GM19099 (cell line): ENCODE measurements around the gene TIMM9.

Experiments
- POLR2A ChIP-seq: IDR thresholded peaks from 3 replicates; pipeline ENCODE4 v1.6.1; 2011; ENCODE audit warnings: low read depth; ENCODE audit not compliant: insufficient read length; ENCODE audit errors: extremely low read depth

The TIMM9 gene, protein sequence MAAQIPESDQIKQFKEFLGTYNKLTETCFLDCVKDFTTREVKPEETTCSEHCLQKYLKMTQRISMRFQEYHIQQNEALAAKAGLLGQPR

GRCh38 chr14:58427281-58428117 is at the start of gene TIMM9, which contains the start of gene KIAA0586:
TSS of gene TIMM9 (minus strand) at chr14:58427531. CDS start at chr14:58411945, 15,586 bp downstream.
TSS of gene KIAA0586 (plus strand) at chr14:58427719. CDS start at chr14:58428265, 546 bp downstream.
- TF ChIP-seq POLR2A = peak; percentile 85

DNA sequence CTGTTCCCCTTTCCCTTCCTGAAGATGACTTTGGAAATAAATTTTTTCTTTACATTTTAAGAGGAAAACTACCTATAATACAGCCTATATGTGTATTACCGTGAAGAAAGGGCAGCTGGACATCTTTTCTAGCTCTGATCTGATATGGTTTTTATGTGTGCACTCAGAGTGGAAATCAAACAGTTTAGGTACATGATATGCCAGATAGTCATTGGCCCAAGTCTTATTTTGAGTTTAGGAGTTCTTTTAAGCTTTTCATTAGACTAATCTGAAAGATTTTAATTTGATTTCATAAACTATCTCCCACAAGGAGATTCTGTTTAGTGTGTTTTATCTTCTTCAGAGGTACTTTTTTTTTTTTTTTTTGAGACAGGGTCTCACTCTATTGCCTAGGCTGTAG is 49.0 kb upstream of the TIMM9 start:
- TF ChIP-seq POLR2A = no peak

DNA sequence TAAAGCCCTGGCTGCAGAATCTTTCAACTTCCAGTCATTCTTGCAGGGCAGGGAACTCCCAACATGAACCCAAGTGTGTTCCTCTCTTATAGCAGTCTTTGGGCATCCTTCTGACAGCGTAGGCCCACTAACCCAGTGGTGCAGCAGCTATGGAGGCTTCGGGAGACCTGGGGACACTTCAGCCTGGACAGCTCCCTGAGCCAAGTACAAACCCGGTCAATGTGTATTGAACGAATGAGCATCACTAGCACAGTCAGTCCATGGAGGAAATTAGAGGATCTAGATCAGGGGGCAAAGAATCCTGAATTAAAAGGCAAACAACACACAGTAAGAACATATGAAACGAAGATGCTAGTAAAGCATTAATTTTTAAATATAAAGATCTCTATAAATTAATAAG is 42.0 kb upstream of the TIMM9 start:
- TF ChIP-seq POLR2A = no peak

DNA sequence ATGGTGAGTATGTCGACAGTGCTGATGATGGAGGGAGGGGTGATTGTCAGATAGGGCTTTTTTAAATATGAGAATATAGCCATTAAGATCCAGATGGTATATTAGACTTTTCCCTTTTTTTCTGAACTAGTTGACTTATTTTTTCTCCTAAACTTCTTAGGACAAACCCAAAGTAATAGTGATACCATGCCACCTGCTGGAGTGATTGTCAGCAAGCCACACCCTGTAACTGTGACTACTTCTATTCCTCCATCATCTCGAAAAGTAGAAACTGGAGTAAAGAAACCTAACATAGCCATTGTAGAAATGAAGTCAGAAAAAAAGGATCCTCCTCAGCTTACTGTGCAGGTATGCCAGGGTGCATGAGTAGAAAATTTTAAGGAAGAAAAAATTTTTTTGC is 40.2 kb upstream of the TIMM9 start:
- no peak for TF ChIP-seq POLR2A

DNA sequence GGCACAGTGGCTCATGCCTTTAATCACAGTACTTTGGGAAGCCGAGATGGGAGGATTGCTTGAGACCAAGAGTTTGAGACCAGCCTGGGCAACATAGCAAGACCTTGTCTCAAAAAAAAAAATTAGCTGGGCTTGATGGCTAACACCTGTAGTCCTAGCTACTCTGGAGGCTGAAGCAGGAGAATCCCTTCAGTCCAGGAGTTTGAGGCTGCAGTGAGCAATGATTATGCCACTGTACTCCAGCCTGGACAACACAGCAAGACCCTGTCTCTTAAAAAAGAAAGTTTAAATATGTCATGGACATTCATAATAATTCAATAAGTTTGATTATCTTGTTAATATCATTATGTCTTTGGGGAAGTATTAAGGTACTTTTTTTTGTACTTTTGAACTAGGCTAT is 39.1 kb upstream of the TIMM9 start:
- TF ChIP-seq POLR2A = no peak

- no peak for TF ChIP-seq POLR2A
Measured at GRCh38 chr14:58465421-58465820, 38.1 kb upstream of the TIMM9 start.

DNA sequence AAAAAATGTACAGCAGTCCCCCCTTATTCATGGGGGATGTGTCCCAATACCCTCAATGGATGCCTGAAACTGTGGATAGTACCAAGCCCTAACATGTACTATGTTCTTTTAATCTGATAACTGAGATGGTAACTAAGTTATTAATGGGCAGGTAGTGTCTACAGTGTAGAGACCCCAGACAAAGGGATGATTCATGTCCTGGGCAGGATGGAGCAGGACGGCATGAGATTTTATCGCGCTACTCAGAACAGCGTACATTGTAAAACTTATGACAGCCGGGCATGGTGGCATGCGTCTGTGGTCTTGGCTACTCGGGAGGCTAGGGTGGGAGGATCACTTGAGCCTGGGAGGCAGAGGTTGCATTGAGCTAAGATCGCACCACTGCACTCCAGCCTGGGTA is 37.3 kb upstream of the TIMM9 start:
- TF ChIP-seq POLR2A = no peak

DNA sequence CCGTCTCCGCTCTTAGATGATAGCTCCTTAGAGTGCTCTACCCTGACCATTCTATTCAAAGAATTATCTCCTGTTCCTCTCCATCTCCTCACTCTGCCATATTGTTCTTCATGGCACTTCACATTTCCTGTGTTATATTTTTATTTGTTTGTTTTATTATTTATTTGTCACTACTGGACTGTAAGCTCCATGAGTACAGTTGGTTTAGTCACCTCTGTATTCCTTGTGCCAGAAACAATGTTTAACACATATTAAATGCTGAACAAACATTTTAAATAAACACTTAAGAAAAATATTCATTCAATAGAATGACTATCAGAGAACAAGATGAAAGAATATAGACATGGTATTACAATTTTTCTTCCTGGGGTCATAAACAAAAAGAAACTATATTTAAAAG is 35.8 kb upstream of the TIMM9 start:
- no peak for TF ChIP-seq POLR2A

DNA sequence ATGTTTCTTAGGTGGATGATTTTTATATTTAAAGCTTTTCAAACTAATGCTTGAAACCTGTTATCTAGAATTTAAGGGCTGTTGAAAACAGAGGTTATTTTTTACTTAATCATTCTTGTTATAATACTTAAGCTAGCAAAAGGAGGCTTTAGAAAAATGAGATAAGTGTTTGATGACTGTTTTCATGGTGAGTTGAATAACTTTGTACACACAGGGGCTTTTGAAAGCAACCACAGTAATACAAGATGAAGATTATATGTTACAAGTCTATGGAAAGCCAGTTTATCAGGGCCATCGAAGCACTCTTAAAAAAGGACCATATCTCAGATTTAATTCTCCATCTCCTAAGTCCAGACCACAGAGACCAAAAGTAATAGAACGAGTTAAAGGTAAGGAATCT is 33.4 kb upstream of the TIMM9 start:
- no peak for TF ChIP-seq POLR2A

- no peak for TF ChIP-seq POLR2A
Measured at GRCh38 chr14:58455593-58456265, 28.4 kb upstream of the TIMM9 start.

DNA sequence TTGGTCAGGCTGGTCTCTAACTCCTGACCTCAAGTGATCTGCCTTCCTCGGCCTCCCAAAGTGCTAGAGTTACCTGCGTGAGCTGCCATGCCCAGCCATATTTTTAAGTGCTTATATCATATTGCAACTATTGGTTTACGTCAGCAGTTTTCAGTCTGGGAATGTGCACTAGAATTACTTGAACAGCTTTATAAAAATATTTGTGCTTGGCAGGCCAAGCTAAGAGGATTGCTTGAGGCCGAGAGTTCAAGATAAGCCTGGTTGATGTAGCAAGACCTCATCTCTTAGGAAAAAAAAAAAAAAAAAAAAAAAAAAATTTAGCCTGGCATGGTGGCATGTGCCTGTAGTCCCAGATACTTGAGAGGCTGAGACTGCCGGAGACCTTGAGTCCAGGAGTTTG is 17.3 kb upstream of the TIMM9 start:
- no peak for TF ChIP-seq POLR2A

- TF ChIP-seq POLR2A = no peak
Measured at GRCh38 chr14:58439476-58439875, 12.1 kb upstream of the TIMM9 start.

DNA sequence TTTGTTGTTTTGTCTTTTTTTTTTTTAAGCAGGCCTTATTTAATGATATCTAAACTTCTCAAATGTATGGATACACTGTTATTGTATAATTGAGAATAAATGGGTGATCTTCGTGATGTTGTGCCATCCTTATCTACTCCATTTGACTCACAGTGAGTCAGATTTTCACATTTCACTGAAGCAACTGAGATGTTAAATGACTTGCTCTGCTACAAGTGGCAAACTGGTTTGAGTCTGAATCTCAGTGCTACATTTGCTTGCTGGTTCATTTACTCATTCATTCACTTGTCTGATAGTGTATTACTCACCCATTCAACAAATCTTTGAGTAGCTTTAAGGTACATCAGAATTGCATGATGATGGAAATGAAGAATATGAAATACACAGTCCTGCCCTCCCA is 2.8 kb upstream of the TIMM9 start:
- TF ChIP-seq POLR2A = no peak

DNA sequence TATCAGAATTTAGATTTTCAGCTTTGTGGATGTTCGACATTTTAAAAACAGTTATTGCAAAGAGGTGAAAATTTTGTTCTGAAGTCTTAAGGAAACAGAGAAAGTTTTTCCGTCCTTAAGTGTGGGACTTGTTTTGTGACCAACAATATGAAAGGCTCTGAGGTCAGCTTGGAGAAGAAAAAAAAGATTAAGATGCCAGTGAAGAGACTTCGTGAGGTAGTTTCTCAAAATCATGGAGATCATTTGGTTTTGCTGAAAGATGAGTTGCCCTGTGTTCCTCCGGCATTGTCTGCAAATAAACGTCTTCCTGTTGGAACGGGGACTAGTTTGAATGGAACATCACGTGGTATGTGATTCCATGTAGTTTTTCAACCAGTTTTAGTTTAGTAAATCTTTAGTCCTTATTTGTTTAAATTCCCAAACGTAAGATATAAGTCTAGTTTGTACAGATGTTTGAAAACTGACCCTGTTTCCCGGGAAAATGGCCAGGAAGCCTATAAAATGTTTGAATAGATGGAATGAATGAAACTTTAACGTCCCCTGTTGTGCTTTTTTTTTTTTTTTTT is 870 bp upstream of the TIMM9 start:
- no peak for TF ChIP-seq POLR2A

- TF ChIP-seq POLR2A = peak; percentile 54
Measured at GRCh38 chr14:58426670-58427280, 556 bp downstream of the TIMM9 start.
